ENCODE results near the gene EXOC1. TPM values are rescaled to one million over a fixed set of nuclear protein-coding genes. Genes with fewer than 3 reads are reported as not detected.

The EXOC1 gene
- total and polyA plus RNA-seq, 2 experiments from 2014 or later, result 13.4 to 22.2 TPM

GRCh38 chr4:55906323-55906722 lies 52.9 kb downstream of the EXOC1 start:
- no peaks in the 10 kb centered on the region for H3K4me1 Mint-ChIP-seq
- no peak overlapping the region for H2AFZ ChIP-seq
- H3K27ac Mint-ChIP-seq, result no peak overlapping the region
- no peaks in the 10 kb centered on the region for H3K9me2 ChIP-seq (ENCODE audit: insufficient read depth)
- H4K20me1 ChIP-seq (replicated peaks; ENCODE audit: insufficient read depth), result no peaks in the 10 kb centered on the region
- no peak overlapping the region for H3K4me2 ChIP-seq
- H3K36me3 Mint-ChIP-seq (ENCODE audit: low read depth), result no peaks in the 10 kb centered on the region; the same call in 2 of the 3 replicates
- H3K4me1 ChIP-seq (ENCODE audit: insufficient read depth), result no peaks in the 10 kb centered on the region
- no peak for ATAC-seq
- H3K27me3 ChIP-seq (ENCODE audit: insufficient read depth), result no peaks in the 10 kb centered on the region
- H3K36me3 ChIP-seq (ENCODE audit: insufficient read depth), result no peaks in the 10 kb centered on the region
- no peak for TF ChIP-seq CREB1 (CRISPR knock-in tag; IDR thresholded peaks at IDR 0.05; ENCODE audit: low read depth)
- TF ChIP-seq JUNB (IDR thresholded peaks at IDR 0.05; ENCODE audit: unreplicated experiment), result no peak
- no peak for TF ChIP-seq STAT1 (IDR thresholded peaks at IDR 0.05; ENCODE audit: unreplicated experiment)
- no peak for TF ChIP-seq POLR2AphosphoS5 (IDR thresholded peaks at IDR 0.05; ENCODE audit: low read depth)
- TF ChIP-seq, protein P1, sequence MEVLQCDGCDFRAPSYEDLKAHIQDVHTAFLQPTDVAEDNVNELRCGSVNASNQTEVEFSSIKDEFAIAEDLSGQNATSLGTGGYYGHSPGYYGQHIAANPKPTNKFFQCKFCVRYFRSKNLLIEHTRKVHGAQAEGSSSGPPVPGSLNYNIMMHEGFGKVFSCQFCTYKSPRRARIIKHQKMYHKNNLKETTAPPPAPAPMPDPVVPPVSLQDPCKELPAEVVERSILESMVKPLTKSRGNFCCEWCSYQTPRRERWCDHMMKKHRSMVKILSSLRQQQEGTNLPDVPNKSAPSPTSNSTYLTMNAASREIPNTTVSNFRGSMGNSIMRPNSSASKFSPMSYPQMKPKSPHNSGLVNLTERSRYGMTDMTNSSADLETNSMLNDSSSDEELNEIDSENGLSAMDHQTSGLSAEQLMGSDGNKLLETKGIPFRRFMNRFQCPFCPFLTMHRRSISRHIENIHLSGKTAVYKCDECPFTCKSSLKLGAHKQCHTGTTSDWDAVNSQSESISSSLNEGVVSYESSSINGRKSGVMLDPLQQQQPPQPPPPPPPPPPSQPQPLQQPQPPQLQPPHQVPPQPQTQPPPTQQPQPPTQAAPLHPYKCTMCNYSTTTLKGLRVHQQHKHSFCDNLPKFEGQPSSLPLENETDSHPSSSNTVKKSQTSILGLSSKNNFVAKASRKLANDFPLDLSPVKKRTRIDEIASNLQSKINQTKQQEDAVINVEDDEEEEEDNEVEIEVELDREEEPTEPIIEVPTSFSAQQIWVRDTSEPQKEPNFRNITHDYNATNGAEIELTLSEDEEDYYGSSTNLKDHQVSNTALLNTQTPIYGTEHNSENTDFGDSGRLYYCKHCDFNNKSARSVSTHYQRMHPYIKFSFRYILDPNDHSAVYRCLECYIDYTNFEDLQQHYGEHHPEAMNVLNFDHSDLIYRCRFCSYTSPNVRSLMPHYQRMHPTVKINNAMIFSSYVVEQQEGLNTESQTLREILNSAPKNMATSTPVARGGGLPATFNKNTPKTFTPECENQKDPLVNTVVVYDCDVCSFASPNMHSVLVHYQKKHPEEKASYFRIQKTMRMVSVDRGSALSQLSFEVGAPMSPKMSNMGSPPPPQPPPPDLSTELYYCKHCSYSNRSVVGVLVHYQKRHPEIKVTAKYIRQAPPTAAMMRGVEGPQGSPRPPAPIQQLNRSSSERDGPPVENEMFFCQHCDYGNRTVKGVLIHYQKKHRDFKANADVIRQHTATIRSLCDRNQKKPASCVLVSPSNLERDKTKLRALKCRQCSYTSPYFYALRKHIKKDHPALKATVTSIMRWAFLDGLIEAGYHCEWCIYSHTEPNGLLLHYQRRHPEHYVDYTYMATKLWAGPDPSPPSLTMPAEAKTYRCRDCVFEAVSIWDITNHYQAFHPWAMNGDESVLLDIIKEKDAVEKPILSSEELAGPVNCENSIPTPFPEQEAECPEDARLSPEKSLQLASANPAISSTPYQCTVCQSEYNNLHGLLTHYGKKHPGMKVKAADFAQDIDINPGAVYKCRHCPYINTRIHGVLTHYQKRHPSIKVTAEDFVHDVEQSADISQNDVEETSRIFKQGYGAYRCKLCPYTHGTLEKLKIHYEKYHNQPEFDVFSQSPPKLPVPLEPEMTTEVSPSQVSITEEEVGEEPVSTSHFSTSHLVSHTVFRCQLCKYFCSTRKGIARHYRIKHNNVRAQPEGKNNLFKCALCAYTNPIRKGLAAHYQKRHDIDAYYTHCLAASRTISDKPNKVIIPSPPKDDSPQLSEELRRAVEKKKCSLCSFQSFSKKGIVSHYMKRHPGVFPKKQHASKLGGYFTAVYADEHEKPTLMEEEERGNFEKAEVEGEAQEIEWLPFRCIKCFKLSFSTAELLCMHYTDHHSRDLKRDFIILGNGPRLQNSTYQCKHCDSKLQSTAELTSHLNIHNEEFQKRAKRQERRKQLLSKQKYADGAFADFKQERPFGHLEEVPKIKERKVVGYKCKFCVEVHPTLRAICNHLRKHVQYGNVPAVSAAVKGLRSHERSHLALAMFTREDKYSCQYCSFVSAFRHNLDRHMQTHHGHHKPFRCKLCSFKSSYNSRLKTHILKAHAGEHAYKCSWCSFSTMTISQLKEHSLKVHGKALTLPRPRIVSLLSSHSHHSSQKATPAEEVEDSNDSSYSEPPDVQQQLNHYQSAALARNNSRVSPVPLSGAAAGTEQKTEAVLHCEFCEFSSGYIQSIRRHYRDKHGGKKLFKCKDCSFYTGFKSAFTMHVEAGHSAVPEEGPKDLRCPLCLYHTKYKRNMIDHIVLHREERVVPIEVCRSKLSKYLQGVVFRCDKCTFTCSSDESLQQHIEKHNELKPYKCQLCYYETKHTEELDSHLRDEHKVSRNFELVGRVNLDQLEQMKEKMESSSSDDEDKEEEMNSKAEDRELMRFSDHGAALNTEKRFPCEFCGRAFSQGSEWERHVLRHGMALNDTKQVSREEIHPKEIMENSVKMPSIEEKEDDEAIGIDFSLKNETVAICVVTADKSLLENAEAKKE (CRISPR knock-in tag; IDR thresholded peaks at IDR 0.05), result no peak
- no peak for TF ChIP-seq EZH2phosphoT487 (IDR thresholded peaks at IDR 0.05; ENCODE audit: unreplicated experiment)
- TF ChIP-seq, protein P2, sequence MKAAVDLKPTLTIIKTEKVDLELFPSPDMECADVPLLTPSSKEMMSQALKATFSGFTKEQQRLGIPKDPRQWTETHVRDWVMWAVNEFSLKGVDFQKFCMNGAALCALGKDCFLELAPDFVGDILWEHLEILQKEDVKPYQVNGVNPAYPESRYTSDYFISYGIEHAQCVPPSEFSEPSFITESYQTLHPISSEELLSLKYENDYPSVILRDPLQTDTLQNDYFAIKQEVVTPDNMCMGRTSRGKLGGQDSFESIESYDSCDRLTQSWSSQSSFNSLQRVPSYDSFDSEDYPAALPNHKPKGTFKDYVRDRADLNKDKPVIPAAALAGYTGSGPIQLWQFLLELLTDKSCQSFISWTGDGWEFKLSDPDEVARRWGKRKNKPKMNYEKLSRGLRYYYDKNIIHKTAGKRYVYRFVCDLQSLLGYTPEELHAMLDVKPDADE (IDR thresholded peaks at IDR 0.05), result no peak
- TF ChIP-seq EZH2 (IDR thresholded peaks at IDR 0.05; ENCODE audit: low read depth, unreplicated experiment), result no peak
- TF ChIP-seq ZNF331 (CRISPR knock-in tag; IDR thresholded peaks at IDR 0.05; ENCODE audit: low read depth), result no peak
- TF ChIP-seq NANOG (IDR thresholded peaks at IDR 0.05; ENCODE audit: borderline replicate concordance), result no peak
- TF ChIP-seq ZNF114 (CRISPR knock-in tag; IDR thresholded peaks at IDR 0.05), result no peak
- no peak for TF ChIP-seq REST (IDR thresholded peaks at IDR 0.05; ENCODE audit: unreplicated experiment)
- TF ChIP-seq CTCF (conservative IDR thresholded peaks at IDR 0.05; ENCODE audit: low read depth in 2 of 2), result no peak
- H3K79me2 ChIP-seq (replicated peaks; ENCODE audit: insufficient read depth), result no peaks in the 10 kb centered on the region
- no peak for DNase-seq (ENCODE audit: low spot score)
- no peaks in the 10 kb centered on the region; the same call in 2 of the 3 replicates for H3K9me3 Mint-ChIP-seq
- H3K4me3 Mint-ChIP-seq, result no peak overlapping the region
- H3K27ac ChIP-seq (ENCODE audit: low read depth), result no peak overlapping the region
- peaks cover 5% of the 10 kb centered on the region for H3K27me3 Mint-ChIP-seq (ENCODE audit: insufficient read depth, low read depth, poor library complexity)
- H3K4me3 ChIP-seq, result no peak overlapping the region
- H3F3A ChIP-seq (replicated peaks; ENCODE audit: low read depth), result no peaks in the 10 kb centered on the region
